Activated naive CD4-positive, alpha-beta T cell treated with anti-CD3 and anti-CD28 coated beads, Interleukin-2, amount 10 ng/mL, durations not matched to agents 7 days and 5 days (primary cell): ENCODE results near the gene FAM149B1.
A peak's percentile ranks its signal among the peaks of the same experiment; 100 is the strongest.

ENCODE experiments used
- CTCF ChIA-PET: fragments of 350-600 bp; sonication (Branson Sonifier 250); formaldehyde crosslinking; loops from one replicate; lab custom pipeline; 2021; ENCODE audit warnings: antibody characterized with exemption; lab: Charles Lee
- DNase-seq: peaks from one replicate; pipeline ENCODE4 v3.0.0-alpha.2; 2020
- H3K27ac Mint-ChIP-seq: one replicate; pipeline ENCODE4 v1.8.0; 2021; ENCODE audit warnings: mild to moderate bottlenecking, moderate library complexity, mixed read lengths
- H3K27me3 Mint-ChIP-seq: one replicate; pipeline ENCODE4 v1.8.0; 2021; ENCODE audit warnings: mild to moderate bottlenecking, mixed read lengths
- H3K36me3 Mint-ChIP-seq: one replicate; pipeline ENCODE4 v1.8.0; 2021; ENCODE audit warnings: mixed read lengths
- H3K4me1 Mint-ChIP-seq: one replicate; pipeline ENCODE4 v1.8.0; 2021; ENCODE audit warnings: mixed read lengths
- H3K4me3 Mint-ChIP-seq: one replicate; pipeline ENCODE4 v1.8.0; 2021; ENCODE audit warnings: mild to moderate bottlenecking, moderate library complexity, mixed read lengths
- H3K9me3 Mint-ChIP-seq: one replicate; pipeline ENCODE4 v1.8.0; 2021; ENCODE audit warnings: mixed read lengths

FAM149B1 gene

DNA sequence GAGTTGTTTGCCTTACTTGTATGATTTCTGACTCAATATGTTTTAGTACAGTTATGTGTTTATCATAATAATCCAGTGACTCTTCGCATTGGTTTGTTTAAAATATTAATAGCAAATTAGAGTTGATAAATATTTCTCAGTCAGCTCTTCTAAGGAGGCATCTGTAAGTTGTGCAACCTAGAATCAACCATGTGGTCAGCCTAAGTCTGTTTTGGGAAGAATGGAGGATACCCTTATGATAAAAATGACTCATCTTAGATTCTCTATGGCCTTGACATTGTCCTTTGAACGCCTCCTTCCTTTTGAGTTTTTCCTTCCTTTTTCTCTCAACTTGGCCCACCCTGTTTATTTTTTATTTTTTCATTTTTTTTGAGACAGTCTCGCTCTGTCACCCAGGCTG is 60.3 kb downstream of the FAM149B1 start:
- no peak for DNase-seq
- H3K27me3 Mint-ChIP-seq: no peaks in the 10 kb centered on the region
- H3K4me3 Mint-ChIP-seq: no peak overlapping the region
- CTCF ChIA-PET: no interaction called here
- peaks cover 19% of the 10 kb centered on the region for H3K36me3 Mint-ChIP-seq
- H3K9me3 Mint-ChIP-seq: no peaks in the 10 kb centered on the region
- H3K27ac Mint-ChIP-seq: no peak overlapping the region
- no peaks in the 10 kb centered on the region for H3K4me1 Mint-ChIP-seq

DNA sequence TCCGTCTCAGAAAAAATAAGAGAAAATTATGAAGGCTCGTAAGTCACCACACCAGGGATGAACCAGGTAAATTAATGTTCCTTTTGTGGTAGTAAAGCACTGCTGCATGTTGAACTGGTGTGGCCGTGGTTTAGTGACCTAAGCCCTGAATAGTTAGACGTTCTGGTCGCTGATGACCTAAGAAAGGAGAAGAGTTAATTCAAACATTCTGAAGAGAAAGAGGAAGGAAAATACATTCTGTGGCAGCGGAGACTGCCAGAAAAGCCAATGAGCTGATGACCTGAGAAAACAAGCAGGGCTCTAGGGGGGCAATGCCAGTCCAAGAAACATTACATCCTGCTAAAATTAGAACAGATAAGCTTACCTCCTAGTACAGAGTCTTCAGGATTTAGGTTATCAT is 61.6 kb downstream of the FAM149B1 start:
- no peak overlapping the region for H3K27ac Mint-ChIP-seq
- no peak for DNase-seq
- H3K9me3 Mint-ChIP-seq: no peaks in the 10 kb centered on the region
- no peaks in the 10 kb centered on the region for H3K4me1 Mint-ChIP-seq
- no peaks in the 10 kb centered on the region for H3K27me3 Mint-ChIP-seq
- H3K36me3 Mint-ChIP-seq: peaks cover 26% of the 10 kb centered on the region
- no peak overlapping the region for H3K4me3 Mint-ChIP-seq
- CTCF ChIA-PET: interaction anchor here (0.6 to 0.8 kb wide), 2 partner anchors 11 to 134 kb away, joined by 3 read pairs; no protein-coding TSS in a partner anchor

GRCh38 chr10:73232887-73233286 is 65.0 kb downstream of the FAM149B1 start:
- Mint-ChIP-seq H3K27me3 (no peaks in the 10 kb centered on the region), H3K4me3 (no peak overlapping the region), H3K9me3 (no peaks in the 10 kb centered on the region), H3K4me1 (no peaks in the 10 kb centered on the region), H3K27ac (no peak overlapping the region), H3K36me3 (peaks cover 35% of the 10 kb centered on the region)
- CTCF ChIA-PET: no interaction called here
- DNase-seq: no peak

DNA sequence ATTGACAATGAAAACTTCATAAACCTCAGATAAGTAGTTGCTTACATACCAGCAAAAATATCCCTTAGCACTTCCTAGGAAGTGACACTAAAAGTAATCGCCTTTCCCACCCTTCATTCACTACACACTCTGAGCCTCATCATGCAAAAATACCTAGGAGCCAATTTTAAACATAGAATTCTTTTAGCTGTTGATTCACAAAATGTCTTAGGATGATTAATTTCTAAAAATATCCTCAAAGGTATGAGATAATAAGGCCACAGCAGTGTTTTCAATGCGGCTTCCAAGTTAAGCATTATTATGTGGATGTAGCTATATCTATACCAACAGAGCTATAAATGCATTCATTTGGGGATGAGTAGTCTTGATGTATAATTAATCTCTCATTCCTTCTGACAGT is 66.0 kb downstream of the FAM149B1 start:
- H3K4me1 Mint-ChIP-seq: no peaks in the 10 kb centered on the region
- H3K9me3 Mint-ChIP-seq: no peaks in the 10 kb centered on the region
- CTCF ChIA-PET: interaction anchor here (0.5 kb wide), 1 partner anchor 308 kb away, joined by 3 read pairs; no protein-coding TSS in a partner anchor
- H3K27me3 Mint-ChIP-seq: no peaks in the 10 kb centered on the region
- peaks cover 36% of the 10 kb centered on the region for H3K36me3 Mint-ChIP-seq
- H3K27ac Mint-ChIP-seq: no peak overlapping the region
- no peak for DNase-seq
- no peak overlapping the region for H3K4me3 Mint-ChIP-seq

GRCh38 chr10:73234695-73235094 is 66.8 kb downstream of the FAM149B1 start:
- CTCF ChIA-PET: interaction anchor here (0.6 kb wide), 1 partner anchor 15 kb away, joined by 3 read pairs; no protein-coding TSS in a partner anchor
- Mint-ChIP-seq H3K4me3 (no peak overlapping the region), H3K27ac (no peak overlapping the region), H3K9me3 (no peaks in the 10 kb centered on the region), H3K27me3 (no peaks in the 10 kb centered on the region), H3K4me1 (no peaks in the 10 kb centered on the region), H3K36me3 (peaks cover 40% of the 10 kb centered on the region)
- no peak for DNase-seq

DNA sequence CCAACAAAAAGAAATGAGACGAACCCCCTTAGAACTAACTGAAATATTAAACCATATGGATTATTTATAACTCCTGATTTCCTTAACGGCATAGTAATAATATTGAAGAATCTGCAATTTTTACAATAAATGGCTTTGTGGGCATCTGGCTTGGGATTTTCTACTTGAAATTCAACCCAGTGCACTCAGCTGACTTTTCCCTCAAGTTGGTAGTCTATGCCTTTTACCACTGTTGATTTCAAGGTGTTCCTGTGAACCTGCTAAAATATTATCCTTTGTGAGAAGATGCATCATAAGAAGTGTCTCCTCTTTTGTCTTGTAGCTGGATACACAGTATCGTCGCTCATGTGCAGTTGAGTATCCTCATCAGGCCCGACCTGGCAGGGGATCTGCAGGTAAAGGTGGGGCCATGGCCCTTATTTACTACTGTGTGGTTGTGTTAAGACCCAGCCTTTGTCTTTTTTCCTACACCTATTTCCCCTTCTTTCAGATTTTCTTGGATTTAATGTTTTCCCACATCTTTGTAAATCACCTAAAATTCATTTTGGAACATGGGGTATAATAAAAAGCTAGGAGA is 71.2 kb downstream of the FAM149B1 start:
- no peaks in the 10 kb centered on the region for H3K27me3 Mint-ChIP-seq
- DNase-seq: no peak
- CTCF ChIA-PET: interaction anchor here (0.8 kb wide), 1 partner anchor 13 kb away, joined by 3 read pairs; no protein-coding TSS in a partner anchor
- no peak overlapping the region for H3K27ac Mint-ChIP-seq
- H3K4me3 Mint-ChIP-seq: no peak overlapping the region
- peaks cover 56% of the 10 kb centered on the region for H3K36me3 Mint-ChIP-seq
- H3K4me1 Mint-ChIP-seq: peaks cover 22% of the 10 kb centered on the region
- no peaks in the 10 kb centered on the region for H3K9me3 Mint-ChIP-seq

DNA sequence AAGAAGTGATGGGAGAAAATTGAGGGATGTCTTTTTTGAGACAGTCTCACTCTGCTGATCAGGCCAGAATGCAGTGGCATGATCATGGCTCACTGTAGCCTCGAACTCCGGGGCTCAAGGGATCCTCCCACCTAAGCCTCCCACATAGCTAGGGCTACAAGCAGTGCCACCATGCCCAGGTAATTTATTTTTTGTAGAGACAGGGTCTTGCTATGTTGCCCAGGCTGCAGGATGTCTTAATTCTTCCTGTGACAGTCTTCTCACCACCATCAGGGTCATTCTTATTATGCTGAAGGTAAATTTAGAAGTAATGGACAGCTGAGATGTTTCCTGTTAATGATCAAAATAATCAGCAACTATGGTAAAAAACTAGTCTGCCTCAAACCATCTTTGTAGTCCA is 72.0 kb downstream of the FAM149B1 start:
- no peak overlapping the region for H3K27ac Mint-ChIP-seq
- no peaks in the 10 kb centered on the region for H3K9me3 Mint-ChIP-seq
- H3K4me3 Mint-ChIP-seq: no peak overlapping the region
- H3K4me1 Mint-ChIP-seq: peaks cover 31% of the 10 kb centered on the region
- no peaks in the 10 kb centered on the region for H3K27me3 Mint-ChIP-seq
- H3K36me3 Mint-ChIP-seq: peaks cover 57% of the 10 kb centered on the region
- no peak for DNase-seq
- CTCF ChIA-PET: interaction anchor here (0.9 kb wide), 1 partner anchor 404 kb away, joined by 3 read pairs; no protein-coding TSS in a partner anchor

DNA sequence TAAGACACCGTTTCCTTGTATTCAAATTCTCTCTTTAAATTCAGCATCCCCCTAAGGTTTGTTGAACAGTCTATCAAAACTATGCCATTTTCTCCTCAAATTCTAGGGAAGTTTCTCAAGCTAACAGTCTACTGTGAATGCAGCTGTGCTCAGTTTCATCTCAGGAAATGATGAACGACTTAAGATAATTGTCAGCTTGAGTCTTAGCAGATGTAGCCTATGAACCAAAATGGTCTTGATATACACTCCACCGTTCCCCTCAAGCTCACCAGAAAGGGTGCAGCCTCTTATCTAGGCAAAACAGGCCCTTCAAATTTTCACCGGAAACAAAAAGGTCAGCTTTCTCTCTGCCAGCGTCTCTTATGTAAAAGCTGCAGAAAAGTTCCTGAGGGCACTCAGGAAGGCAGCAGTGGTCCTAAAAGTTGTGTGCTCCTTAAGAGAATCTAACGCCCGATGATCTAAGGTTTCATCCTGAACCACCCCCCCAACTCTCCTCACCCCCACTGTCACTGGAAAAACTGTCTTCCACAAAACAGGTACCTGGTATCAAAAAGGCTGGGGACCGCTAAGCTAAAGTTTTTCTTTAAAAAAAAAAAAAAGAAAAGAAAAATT is 77.1 kb downstream of the FAM149B1 start:
- no peaks in the 10 kb centered on the region for H3K27me3 Mint-ChIP-seq
- no peak for DNase-seq
- no peaks in the 10 kb centered on the region for H3K9me3 Mint-ChIP-seq
- peak overlapping the region; percentile 66 for H3K27ac Mint-ChIP-seq
- CTCF ChIA-PET: no interaction called here
- peaks cover 70% of the 10 kb centered on the region for H3K4me1 Mint-ChIP-seq
- H3K4me3 Mint-ChIP-seq: peak overlapping the region; percentile 99
- H3K36me3 Mint-ChIP-seq: peaks cover 68% of the 10 kb centered on the region

- Mint-ChIP-seq H3K27me3 (no peaks in the 10 kb centered on the region), H3K9me3 (no peaks in the 10 kb centered on the region), H3K36me3 (peaks cover 69% of the 10 kb centered on the region), H3K4me3 (peak overlapping the region; percentile 99), H3K27ac (peak overlapping the region; percentile 97), H3K4me1 (peaks cover 77% of the 10 kb centered on the region)
- CTCF ChIA-PET: interaction anchor here (2.0 kb wide), 1 partner anchor 18 kb away, joined by 5 read pairs; no protein-coding TSS in a partner anchor
- no peak for DNase-seq
Observed at GRCh38 chr10:73246322-73246645, 78.4 kb downstream of the FAM149B1 start.

DNA sequence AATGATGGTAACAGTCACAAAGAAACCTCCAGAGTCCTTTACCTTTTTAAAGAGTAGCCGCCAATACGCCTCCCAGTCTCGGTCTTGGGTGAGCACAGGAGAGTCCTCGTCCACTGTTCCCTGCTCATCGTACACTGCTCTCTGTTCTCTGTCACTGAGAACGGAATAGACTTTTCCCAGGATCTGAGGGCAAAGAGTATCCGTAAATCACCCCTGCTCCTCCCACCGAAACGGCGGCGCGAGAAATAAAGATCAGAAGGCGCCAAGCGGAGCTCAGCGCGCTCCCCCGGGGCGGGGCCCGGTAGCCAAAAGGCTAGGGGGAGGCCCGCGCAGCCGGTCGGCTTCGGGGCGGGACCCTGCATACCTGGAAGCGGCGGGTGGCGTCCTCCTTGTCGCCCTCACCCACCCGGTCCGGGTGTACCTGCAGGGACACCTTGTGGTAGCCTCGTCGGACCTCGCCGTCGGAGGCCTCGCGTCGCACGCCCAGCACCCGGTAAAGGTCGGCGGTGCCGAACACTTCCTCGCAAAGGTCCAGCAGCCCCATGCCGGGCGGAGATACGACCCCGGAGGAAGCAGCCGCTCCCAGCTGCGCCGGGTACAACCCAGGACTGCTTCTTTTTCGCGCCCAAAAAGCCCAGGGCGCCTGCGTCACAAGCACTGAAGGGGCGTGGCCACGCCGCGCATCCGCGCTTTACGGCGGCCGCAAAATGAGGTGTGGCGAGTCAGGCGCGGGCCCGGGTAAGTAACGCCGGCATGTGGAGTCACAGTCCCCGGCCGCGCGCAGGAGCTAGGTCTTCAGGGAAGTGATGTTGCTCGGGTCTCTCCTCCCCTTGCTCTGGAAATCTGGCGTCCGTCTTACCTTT is 79.0 kb downstream of the FAM149B1 start, which contains the start of gene DNAJC9:
DNAJC9 (minus strand) TSS at position 610 of the 863 bp plus-strand sequence; CDS start at position 544, 66 bp downstream.
- Mint-ChIP-seq H3K9me3 (no peaks in the 10 kb centered on the region), H3K27me3 (no peaks in the 10 kb centered on the region), H3K4me3 (peak within 1 kb of the TSS; percentile 99), H3K27ac (peak within 1 kb of the TSS; percentile 97), H3K36me3 (peaks cover 70% of the 10 kb centered on the region), H3K4me1 (peaks cover 81% of the 10 kb centered on the region)
- CTCF ChIA-PET: interaction anchor here (1.2 to 2.0 kb wide), 2 partner anchors 12 to 17 kb away, joined by 3 to 5 read pairs; no protein-coding TSS in a partner anchor
- DNase-seq: peak; percentile 97

- Mint-ChIP-seq H3K27me3 (no peaks in the 10 kb centered on the region), H3K36me3 (peaks cover 71% of the 10 kb centered on the region), H3K9me3 (no peaks in the 10 kb centered on the region), H3K4me1 (peaks cover 83% of the 10 kb centered on the region), H3K27ac (peak overlapping the region; percentile 97), H3K4me3 (peak overlapping the region; percentile 99)
- CTCF ChIA-PET: interaction anchor here (1.2 to 2.0 kb wide), 2 partner anchors 12 to 16 kb away, joined by 3 to 5 read pairs; no protein-coding TSS in a partner anchor
- DNase-seq: no peak
Observed at GRCh38 chr10:73247509-73248258, 79.8 kb downstream of the FAM149B1 start.

- H3K4me1 Mint-ChIP-seq: peaks cover 83% of the 10 kb centered on the region
Observed at GRCh38 chr10:73248259-73248724, 80.4 kb downstream of the FAM149B1 start.

DNA sequence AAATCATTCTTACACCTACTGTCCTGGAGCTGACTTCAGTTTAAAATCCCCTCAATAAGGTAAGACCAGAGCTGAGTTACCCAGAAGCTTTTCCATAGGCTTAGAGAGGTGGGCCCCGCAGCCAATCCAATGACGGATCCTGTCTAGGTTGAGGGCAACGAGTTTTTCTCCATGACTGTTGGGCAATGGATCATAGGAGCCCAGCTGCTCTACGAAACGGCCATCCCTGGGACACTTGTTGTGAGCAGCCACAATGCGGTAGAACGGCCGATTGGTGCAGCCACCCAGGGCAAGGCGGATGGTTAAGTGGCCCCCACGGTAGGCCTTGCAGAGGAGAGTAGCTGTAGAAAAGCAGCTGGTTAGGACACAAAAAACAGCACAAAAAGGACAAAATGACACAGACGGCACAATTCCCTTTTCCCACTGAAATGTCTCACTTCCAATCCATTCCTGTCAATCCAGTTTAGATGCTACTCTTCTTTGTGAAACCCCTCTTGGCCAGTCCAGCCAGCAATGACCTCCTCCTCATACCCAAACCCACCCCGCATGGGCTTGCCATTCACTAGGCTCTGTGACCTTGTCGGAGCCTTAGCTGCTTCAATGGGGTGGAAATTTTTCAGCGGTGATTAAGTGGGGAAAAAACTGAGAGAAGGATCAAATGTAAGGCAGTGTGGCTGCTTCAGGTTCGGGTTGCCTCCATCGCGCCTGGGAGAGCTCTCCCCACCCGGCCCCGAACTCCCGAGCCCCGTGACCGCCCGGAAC is 83.9 kb downstream of the FAM149B1 start:
- Mint-ChIP-seq H3K27ac (peak overlapping the region; percentile 93), H3K27me3 (no peaks in the 10 kb centered on the region), H3K9me3 (no peaks in the 10 kb centered on the region), H3K36me3 (peaks cover 38% of the 10 kb centered on the region), H3K4me1 (peaks cover 62% of the 10 kb centered on the region), H3K4me3 (peak overlapping the region; percentile 99)
- DNase-seq: peak; percentile 23
- CTCF ChIA-PET: interaction anchor here (0.6 kb wide), 1 partner anchor 12 kb away, joined by 3 read pairs; no protein-coding TSS in a partner anchor

More at GRCh38 chr10:73248259-73248724, 80.4 kb downstream of the FAM149B1 start:
- DNase-seq: no peak
- peaks cover 67% of the 10 kb centered on the region for H3K36me3 Mint-ChIP-seq
- H3K9me3 Mint-ChIP-seq: no peaks in the 10 kb centered on the region
- CTCF ChIA-PET: interaction anchor here (2.0 kb wide), 1 partner anchor 16 kb away, joined by 5 read pairs; no protein-coding TSS in a partner anchor
- peak overlapping the region; percentile 37 for H3K4me3 Mint-ChIP-seq
- peak overlapping the region; percentile 97 for H3K27ac Mint-ChIP-seq
- H3K27me3 Mint-ChIP-seq: no peaks in the 10 kb centered on the region
